Prostate gland (tissue), 2 donors: ENCODE measurements around the gene DLX4. TPM values are rescaled to one million over a fixed set of nuclear protein-coding genes. Genes with fewer than 3 reads are reported as not detected.

Experiments
- DNase-seq: peaks from one replicate; pipeline ENCODE4 v3.0.0-alpha.2; 2019; ENCODE audit warnings: low spot score
- H3K27ac ChIP-seq, 2 donors: fragments of 200-600 bp; sonication (generic); 2 replicates each; pipeline ENCODE4 v1.5.1; 2017 to 2019
- H3K27me3 ChIP-seq: fragments of 200-600 bp; sonication (generic); replicated peaks from 2 replicates; pipeline ENCODE4 v1.5.1; 2019; ENCODE audit not compliant: insufficient read depth
- H3K36me3 ChIP-seq, 2 donors: fragments of 200-600 bp; sonication (generic); 1 replicate in 1 of 2; 2 replicates in 1 of 2; pipeline versions ENCODE4 v1.5.1 to v1.8.1; 2017 to 2019
- H3K4me1 ChIP-seq: fragments of 200-600 bp; sonication (generic); replicated peaks from 2 replicates; pipeline ENCODE4 v1.5.1; 2019
- H3K4me3 ChIP-seq, 2 donors: fragments of 200-600 bp; sonication (generic); 2 replicates each; pipeline ENCODE4 v1.5.1; 2017 to 2019
- H3K9me3 ChIP-seq: fragments of 200-600 bp; sonication (generic); 2 replicates; pipeline ENCODE4 v1.5.1; 2017
- POLR2A ChIP-seq: fragments of 450-650 bp; IDR thresholded peaks from one replicate; pipeline ENCODE4 v1.6.1; 2016; ENCODE audit warnings: antibody characterized with exemption, mild to moderate bottlenecking
- POLR2AphosphoS5 ChIP-seq: sonication (generic); formaldehyde crosslinking; IDR thresholded peaks from one replicate; pipeline ENCODE4 v1.6.1; 2017; ENCODE audit warnings: antibody characterized with exemption
- WGBS: methylation state at CpG from one replicate; pipeline ENCODE4 v1.1.5; 2018; 5-methylcytosine and 5-hydroxymethylcytosine counted together
- intact Hi-C: fragments of 100-400 bp; cut with DNase I; formaldehyde crosslinking; loops from one replicate; pipeline ENCODE4 v1.14.2; 2022
- total RNA-seq, 2 donors: library from RNA; depleted of rRNA; stranded (reverse); fragments of >200 nt; gene quantifications; one replicate each; pipeline ENCODE4 v1.1.0, GENCODE V29; 2016
- TF ChIP-seq, protein P1 (sequence below), 4 experiments: fragments of 200-600 bp in 2 of 4; fragments of 450-650 bp in 2 of 4; sonication (generic) in 2 of 4; IDR thresholded peaks; 1 replicate in 3 of 4; 2 replicates in 1 of 4; pipeline ENCODE4 v1.5.1; 2016 to 2019; ENCODE audit warnings: antibody characterized with exemption in 4 of 4, mild to moderate bottlenecking in 2 of 4, moderate library complexity in 2 of 4

DLX4 gene
- total RNA-seq, 2 donors from 2014 or later: not detected

- intact Hi-C loops: no loop called here
- no peaks in the 10 kb centered on the region for H3K27me3 ChIP-seq
- no peak overlapping the region for H3K27ac ChIP-seq
- WGBS: 12% methylated on average over 17 of the region's 17 CpGs
- DNase-seq: peak; percentile 77
- H3K4me1 ChIP-seq: peaks cover 4% of the 10 kb centered on the region
- peak; percentile 77 for TF ChIP-seq POLR2AphosphoS5
- TF ChIP-seq POLR2A: no peak
- H3K36me3 ChIP-seq: no peaks in the 10 kb centered on the region
- H3K9me3 ChIP-seq: no peaks in the 10 kb centered on the region
- no peak overlapping the region for H3K4me3 ChIP-seq
Measured at GRCh38 chr17:49987681-49988441, 18.9 kb downstream of the DLX4 start.

DNA sequence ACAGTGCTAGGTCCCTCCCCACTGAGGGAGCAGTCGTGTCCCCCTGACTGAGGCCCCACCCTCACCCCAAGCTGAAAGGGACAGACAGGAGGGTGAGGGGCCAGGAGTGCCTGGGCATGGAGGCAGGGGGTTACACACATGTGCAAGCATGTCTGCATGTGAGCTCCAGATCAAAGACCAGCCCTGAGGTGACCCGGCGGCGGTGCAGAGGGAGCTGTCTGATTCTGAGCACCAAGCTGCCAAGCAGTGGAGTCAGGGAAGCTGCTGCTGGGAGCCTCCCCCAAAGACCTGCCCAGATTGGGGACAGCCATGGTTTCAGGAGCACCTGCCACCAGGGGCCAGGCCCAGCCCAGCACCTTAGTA, 20.5 kb downstream of the DLX4 start:
- no peak for DNase-seq

GRCh38 chr17:49990331-49990730, 21.3 kb downstream of the DLX4 start:
- H3K9me3 ChIP-seq: no peaks in the 10 kb centered on the region
- H3K4me1 ChIP-seq: peaks cover 11% of the 10 kb centered on the region
- intact Hi-C loops: no loop called here
- no peak overlapping the region for H3K27ac ChIP-seq
- H3K36me3 ChIP-seq: no peaks in the 10 kb centered on the region
- no peaks in the 10 kb centered on the region for H3K27me3 ChIP-seq
- DNase-seq: no peak
- WGBS: 50% methylated on average over 3 of the region's 3 CpGs
- no peak for TF ChIP-seq POLR2AphosphoS5
- TF ChIP-seq, protein P1, sequence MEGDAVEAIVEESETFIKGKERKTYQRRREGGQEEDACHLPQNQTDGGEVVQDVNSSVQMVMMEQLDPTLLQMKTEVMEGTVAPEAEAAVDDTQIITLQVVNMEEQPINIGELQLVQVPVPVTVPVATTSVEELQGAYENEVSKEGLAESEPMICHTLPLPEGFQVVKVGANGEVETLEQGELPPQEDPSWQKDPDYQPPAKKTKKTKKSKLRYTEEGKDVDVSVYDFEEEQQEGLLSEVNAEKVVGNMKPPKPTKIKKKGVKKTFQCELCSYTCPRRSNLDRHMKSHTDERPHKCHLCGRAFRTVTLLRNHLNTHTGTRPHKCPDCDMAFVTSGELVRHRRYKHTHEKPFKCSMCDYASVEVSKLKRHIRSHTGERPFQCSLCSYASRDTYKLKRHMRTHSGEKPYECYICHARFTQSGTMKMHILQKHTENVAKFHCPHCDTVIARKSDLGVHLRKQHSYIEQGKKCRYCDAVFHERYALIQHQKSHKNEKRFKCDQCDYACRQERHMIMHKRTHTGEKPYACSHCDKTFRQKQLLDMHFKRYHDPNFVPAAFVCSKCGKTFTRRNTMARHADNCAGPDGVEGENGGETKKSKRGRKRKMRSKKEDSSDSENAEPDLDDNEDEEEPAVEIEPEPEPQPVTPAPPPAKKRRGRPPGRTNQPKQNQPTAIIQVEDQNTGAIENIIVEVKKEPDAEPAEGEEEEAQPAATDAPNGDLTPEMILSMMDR (IDR thresholded peaks at IDR 0.05): no peak
- no peak for TF ChIP-seq POLR2A
- no peak overlapping the region for H3K4me3 ChIP-seq

More for the DNA sequence above, 20.5 kb downstream of the DLX4 start:
- H3K27ac ChIP-seq: no peak overlapping the region
- no peaks in the 10 kb centered on the region for H3K36me3 ChIP-seq
- H3K4me1 ChIP-seq: peaks cover 6% of the 10 kb centered on the region
- no peak overlapping the region for H3K4me3 ChIP-seq
- 75% methylated on average over 4 of the region's 4 CpGs for WGBS
- TF ChIP-seq POLR2AphosphoS5 (no peak), POLR2A (no peak)
- TF ChIP-seq, protein P1 (IDR thresholded peaks at IDR 0.05): no peak
- intact Hi-C loops: no loop called here
- H3K9me3 ChIP-seq: no peaks in the 10 kb centered on the region
- no peaks in the 10 kb centered on the region for H3K27me3 ChIP-seq

GRCh38 chr17:49990921-49991320, 21.9 kb downstream of the DLX4 start:
- no peaks in the 10 kb centered on the region for H3K27me3 ChIP-seq

DNA sequence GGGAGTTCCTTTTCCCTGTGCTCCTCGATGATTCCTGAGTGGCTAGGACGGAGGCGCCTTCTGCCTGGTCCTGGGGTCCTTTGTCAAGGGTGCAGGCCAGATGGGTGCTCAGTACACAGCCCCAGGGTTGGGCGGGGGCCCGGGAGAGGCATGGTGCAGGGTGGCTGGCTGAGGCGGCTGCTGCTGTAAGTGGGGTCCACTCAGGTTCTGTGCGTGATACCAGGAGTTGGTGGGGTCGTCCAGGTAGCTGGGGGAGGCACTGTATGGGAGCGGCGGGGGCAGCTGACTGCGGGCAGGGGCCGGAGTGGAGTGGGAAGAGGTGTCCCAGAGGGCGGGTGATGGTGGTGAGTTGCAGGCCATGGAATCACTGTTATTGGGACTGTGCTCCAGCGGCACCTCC, 22.4 kb downstream of the DLX4 start:
- H3K4me3 ChIP-seq: no peak overlapping the region
- no peak overlapping the region for H3K27ac ChIP-seq
- WGBS: 95% methylated on average over 14 of the region's 14 CpGs
- H3K27me3 ChIP-seq: no peaks in the 10 kb centered on the region
- no peak for DNase-seq
- peaks cover 11% of the 10 kb centered on the region for H3K4me1 ChIP-seq
- no peaks in the 10 kb centered on the region for H3K36me3 ChIP-seq
- no peak for TF ChIP-seq POLR2AphosphoS5
- TF ChIP-seq POLR2A: no peak
- TF ChIP-seq, protein P1 (IDR thresholded peaks at IDR 0.05): no peak
- intact Hi-C loops: no loop called here
- no peaks in the 10 kb centered on the region for H3K9me3 ChIP-seq

More at GRCh38 chr17:49990921-49991320, 21.9 kb downstream of the DLX4 start:
- no peak for TF ChIP-seq POLR2A
- TF ChIP-seq POLR2AphosphoS5: no peak
- TF ChIP-seq, protein P1 (IDR thresholded peaks at IDR 0.05): no peak
- WGBS: 87% methylated on average over 8 of the region's 8 CpGs
- Histone ChIP-seq H3K27ac (no peak overlapping the region), H3K4me3 (no peak overlapping the region), H3K9me3 (no peaks in the 10 kb centered on the region), H3K4me1 (peaks cover 11% of the 10 kb centered on the region), H3K36me3 (no peaks in the 10 kb centered on the region)
- DNase-seq: no peak
- intact Hi-C loops: no loop called here
